Astrocyte (in vitro differentiated cells and primary cell): Measurements from ENCODE around the gene SHROOM3. TPM values are rescaled to one million over a fixed set of nuclear protein-coding genes. Genes with fewer than 3 reads are reported as not detected.

Experiments
- DNase-seq: peaks from one replicate; pipeline ENCODE4 v3.0.0-alpha.2; 2010; ENCODE audit warnings: low read depth
- FAIRE-seq: peaks from 2 replicates; lab custom pipeline; 2011; peaks lifted over from hg19 to GRCh38; lab: Jason Lieb, UNC
- H2AFZ ChIP-seq: 2 replicates; pipeline ENCODE4 v1.6.0; 2012; ENCODE audit warnings: low read depth, low read length, inconsistent platforms
- H3K27ac ChIP-seq: 2 replicates; pipeline ENCODE4 v1.5.1; 2011; ENCODE audit warnings: low read depth, low read length, inconsistent platforms
- H3K27me3 ChIP-seq: 2 replicates; pipeline ENCODE4 v1.6.0; 2011; ENCODE audit warnings: low read length, inconsistent platforms; ENCODE audit not compliant: insufficient read depth
- H3K36me3 ChIP-seq: 2 replicates; pipeline ENCODE4 v1.5.1; 2011; ENCODE audit warnings: low read length, inconsistent platforms; ENCODE audit not compliant: insufficient read depth
- H3K4me1 ChIP-seq: 2 replicates; pipeline ENCODE4 v1.5.1; 2011; ENCODE audit warnings: low read length, inconsistent platforms; ENCODE audit not compliant: insufficient read depth
- H3K4me2 ChIP-seq: 2 replicates; pipeline ENCODE4 v1.6.0; 2012; ENCODE audit warnings: low read length, inconsistent platforms
- H3K4me3 ChIP-seq: 2 replicates; pipeline ENCODE4 v1.5.1; 2011; ENCODE audit warnings: low read depth, mild to moderate bottlenecking, low read length, inconsistent platforms; ENCODE audit not compliant: insufficient read depth
- H3K79me2 ChIP-seq: 2 replicates; pipeline ENCODE4 v1.6.0; 2012; ENCODE audit warnings: mild to moderate bottlenecking, low read length, inconsistent platforms; ENCODE audit not compliant: insufficient read depth
- H3K9ac ChIP-seq: 2 replicates; pipeline ENCODE4 v1.6.0; 2012; ENCODE audit warnings: mild to moderate bottlenecking, low read length, inconsistent platforms
- H3K9me3 ChIP-seq: 2 replicates; pipeline ENCODE4 v1.5.1; 2012; ENCODE audit warnings: low read depth, mild to moderate bottlenecking, low read length, inconsistent platforms; ENCODE audit not compliant: insufficient read depth
- H4K20me1 ChIP-seq: 2 replicates; pipeline ENCODE4 v1.6.0; 2012; ENCODE audit warnings: low read length, inconsistent platforms; ENCODE audit not compliant: insufficient read depth
- H3K27ac Mint-ChIP-seq: one replicate; pipeline ENCODE4 v1.8.0; 2021; ENCODE audit warnings: mild to moderate bottlenecking, mixed read lengths; ENCODE audit not compliant: unreplicated experiment
- H3K27me3 Mint-ChIP-seq: one replicate; pipeline ENCODE4 v1.8.0; 2021; ENCODE audit warnings: low read depth, mixed read lengths; ENCODE audit not compliant: unreplicated experiment
- H3K36me3 Mint-ChIP-seq: one replicate; pipeline ENCODE4 v1.8.0; 2021; ENCODE audit warnings: low read depth, mixed read lengths; ENCODE audit not compliant: unreplicated experiment
- H3K4me1 Mint-ChIP-seq: one replicate; pipeline ENCODE4 v1.8.0; 2021; ENCODE audit warnings: low read depth, mixed read lengths; ENCODE audit not compliant: unreplicated experiment
- H3K4me3 Mint-ChIP-seq: one replicate; pipeline ENCODE4 v1.8.0; 2021; ENCODE audit warnings: mild to moderate bottlenecking, moderate library complexity, mixed read lengths; ENCODE audit not compliant: unreplicated experiment
- H3K9me3 Mint-ChIP-seq: one replicate; pipeline ENCODE4 v1.8.0; 2021; ENCODE audit warnings: mild to moderate bottlenecking, mixed read lengths; ENCODE audit not compliant: unreplicated experiment
- EZH2 ChIP-seq: IDR thresholded peaks from 2 replicates; pipeline ENCODE4 v1.6.1; 2012; ENCODE audit warnings: mild to moderate bottlenecking, low read length, inconsistent platforms; ENCODE audit not compliant: insufficient read depth
- total RNA-seq: library from RNA; stranded (reverse); gene quantifications from 2 replicates; pipeline ENCODE4 v1.2.1, GENCODE V29; 2021
- TF ChIP-seq, protein P1 (sequence below): IDR thresholded peaks from 2 replicates; pipeline ENCODE4 v1.5.1; 2011; ENCODE audit warnings: low read depth, mild to moderate bottlenecking, inconsistent platforms, low read length, moderate library complexity; ENCODE audit not compliant: insufficient read depth

The SHROOM3 gene
- total RNA-seq, 1 donor from 2014 or later: 64.6 TPM

DNA sequence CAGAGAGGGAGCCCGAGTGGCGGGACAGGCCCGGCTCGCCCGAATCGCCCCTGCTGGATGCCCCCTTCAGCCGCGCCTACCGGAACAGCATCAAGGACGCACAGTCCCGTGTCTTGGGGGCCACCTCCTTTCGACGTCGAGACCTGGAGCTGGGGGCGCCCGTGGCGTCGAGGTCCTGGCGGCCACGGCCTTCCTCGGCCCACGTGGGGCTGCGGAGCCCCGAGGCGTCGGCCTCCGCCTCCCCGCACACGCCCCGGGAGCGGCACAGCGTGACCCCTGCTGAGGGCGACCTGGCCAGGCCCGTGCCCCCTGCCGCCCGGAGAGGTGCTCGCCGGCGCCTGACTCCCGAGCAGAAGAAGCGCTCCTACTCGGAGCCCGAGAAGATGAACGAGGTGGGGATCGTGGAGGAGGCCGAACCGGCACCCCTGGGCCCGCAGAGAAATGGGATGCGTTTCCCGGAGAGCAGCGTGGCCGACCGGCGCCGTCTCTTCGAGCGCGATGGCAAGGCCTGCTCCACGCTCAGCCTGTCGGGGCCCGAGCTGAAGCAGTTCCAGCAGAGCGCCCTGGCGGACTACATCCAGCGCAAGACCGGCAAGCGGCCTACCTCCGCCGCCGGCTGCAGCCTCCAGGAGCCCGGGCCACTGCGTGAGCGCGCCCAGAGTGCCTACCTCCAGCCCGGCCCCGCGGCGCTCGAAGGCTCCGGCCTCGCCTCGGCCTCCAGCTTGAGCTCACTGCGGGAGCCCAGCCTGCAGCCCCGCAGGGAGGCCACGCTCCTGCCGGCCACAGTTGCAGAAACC lies 306.0 kb downstream of the SHROOM3 start:
- no peaks in the 10 kb centered on the region for H3K9me3 ChIP-seq
- DNase-seq: no peak
- no peaks in the 10 kb centered on the region for H3K79me2 ChIP-seq
- peaks cover 8% of the 10 kb centered on the region for H3K36me3 Mint-ChIP-seq
- H3K4me3 Mint-ChIP-seq: no peak overlapping the region
- H3K27ac ChIP-seq: no peak overlapping the region
- H3K36me3 ChIP-seq: peaks cover 8% of the 10 kb centered on the region
- no peak overlapping the region for H3K27ac Mint-ChIP-seq
- no peak overlapping the region for H2AFZ ChIP-seq
- H3K4me1 Mint-ChIP-seq: peaks cover 49% of the 10 kb centered on the region
- H3K4me3 ChIP-seq: no peak overlapping the region
- no peaks in the 10 kb centered on the region for H3K9me3 Mint-ChIP-seq
- H4K20me1 ChIP-seq: no peaks in the 10 kb centered on the region
- no peaks in the 10 kb centered on the region for H3K27me3 ChIP-seq
- H3K27me3 Mint-ChIP-seq: no peaks in the 10 kb centered on the region
- FAIRE-seq: no peak
- no peak overlapping the region for H3K4me2 ChIP-seq
- TF ChIP-seq, protein P1, sequence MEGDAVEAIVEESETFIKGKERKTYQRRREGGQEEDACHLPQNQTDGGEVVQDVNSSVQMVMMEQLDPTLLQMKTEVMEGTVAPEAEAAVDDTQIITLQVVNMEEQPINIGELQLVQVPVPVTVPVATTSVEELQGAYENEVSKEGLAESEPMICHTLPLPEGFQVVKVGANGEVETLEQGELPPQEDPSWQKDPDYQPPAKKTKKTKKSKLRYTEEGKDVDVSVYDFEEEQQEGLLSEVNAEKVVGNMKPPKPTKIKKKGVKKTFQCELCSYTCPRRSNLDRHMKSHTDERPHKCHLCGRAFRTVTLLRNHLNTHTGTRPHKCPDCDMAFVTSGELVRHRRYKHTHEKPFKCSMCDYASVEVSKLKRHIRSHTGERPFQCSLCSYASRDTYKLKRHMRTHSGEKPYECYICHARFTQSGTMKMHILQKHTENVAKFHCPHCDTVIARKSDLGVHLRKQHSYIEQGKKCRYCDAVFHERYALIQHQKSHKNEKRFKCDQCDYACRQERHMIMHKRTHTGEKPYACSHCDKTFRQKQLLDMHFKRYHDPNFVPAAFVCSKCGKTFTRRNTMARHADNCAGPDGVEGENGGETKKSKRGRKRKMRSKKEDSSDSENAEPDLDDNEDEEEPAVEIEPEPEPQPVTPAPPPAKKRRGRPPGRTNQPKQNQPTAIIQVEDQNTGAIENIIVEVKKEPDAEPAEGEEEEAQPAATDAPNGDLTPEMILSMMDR: no peak
- TF ChIP-seq EZH2: no peak
- no peak overlapping the region for H3K9ac ChIP-seq
- peaks cover 21% of the 10 kb centered on the region for H3K4me1 ChIP-seq

DNA sequence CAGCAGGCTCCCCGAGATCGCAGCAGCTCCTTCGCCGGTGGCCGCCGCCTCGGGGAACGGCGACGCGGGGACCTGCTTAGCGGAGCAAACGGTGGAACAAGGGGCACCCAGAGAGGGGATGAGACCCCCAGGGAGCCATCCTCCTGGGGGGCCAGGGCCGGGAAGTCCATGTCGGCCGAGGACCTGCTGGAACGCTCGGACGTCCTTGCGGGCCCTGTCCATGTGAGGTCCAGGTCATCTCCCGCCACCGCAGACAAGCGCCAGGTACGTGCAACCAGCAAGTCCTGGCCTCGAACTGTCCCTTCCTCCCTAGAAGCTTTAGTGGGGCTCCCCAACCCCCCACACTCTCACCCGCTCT lies 306.6 kb downstream of the SHROOM3 start:
- Mint-ChIP-seq H3K27me3 (no peaks in the 10 kb centered on the region), H3K4me1 (peaks cover 48% of the 10 kb centered on the region), H3K9me3 (no peaks in the 10 kb centered on the region), H3K4me3 (no peak overlapping the region), H3K36me3 (peaks cover 8% of the 10 kb centered on the region), H3K27ac (no peak overlapping the region)
- no peak overlapping the region for H3K4me2 ChIP-seq
- H3K27me3 ChIP-seq: no peaks in the 10 kb centered on the region
- peaks cover 2% of the 10 kb centered on the region for H3K79me2 ChIP-seq
- H3K36me3 ChIP-seq: peaks cover 8% of the 10 kb centered on the region
- no peak for TF ChIP-seq EZH2
- TF ChIP-seq, protein P1: no peak
- H3K27ac ChIP-seq: no peak overlapping the region
- no peaks in the 10 kb centered on the region for H3K9me3 ChIP-seq
- H3K4me1 ChIP-seq: peaks cover 21% of the 10 kb centered on the region
- H2AFZ ChIP-seq: no peak overlapping the region
- H3K4me3 ChIP-seq: no peak overlapping the region
- no peaks in the 10 kb centered on the region for H4K20me1 ChIP-seq
- FAIRE-seq (no peak), DNase-seq (no peak)
- H3K9ac ChIP-seq: no peak overlapping the region

DNA sequence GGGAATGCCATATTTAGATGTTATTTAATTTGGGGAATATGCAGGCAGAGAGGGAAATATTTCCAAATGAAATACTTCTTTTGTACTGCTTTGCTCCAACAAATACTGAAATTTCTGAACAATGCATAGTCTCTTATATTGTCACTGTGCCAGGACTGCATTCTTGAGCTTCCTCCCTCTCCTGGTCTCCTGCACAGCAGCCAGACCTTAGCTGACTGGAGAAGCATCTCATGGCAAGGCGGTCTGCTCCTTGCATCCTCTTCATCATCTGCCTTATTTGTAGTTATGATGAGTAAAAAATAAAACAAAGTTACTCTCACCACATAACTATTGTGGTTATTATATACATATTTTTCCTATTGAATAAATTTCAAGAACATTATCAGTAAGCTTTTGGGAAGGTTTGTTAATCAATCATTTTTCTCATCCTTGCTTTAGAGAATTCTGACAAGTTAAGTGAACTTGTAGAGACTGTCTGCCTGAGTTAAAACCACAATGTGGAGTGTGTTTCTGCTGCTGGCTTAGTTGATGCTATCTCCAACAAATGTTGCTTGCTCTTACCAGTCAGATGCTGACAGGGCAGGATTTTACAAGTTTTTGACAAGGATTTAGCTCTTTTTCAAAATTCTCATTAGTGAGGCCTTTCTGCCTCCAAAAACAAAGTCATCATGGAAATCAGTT lies 309.4 kb downstream of the SHROOM3 start:
- TF ChIP-seq, protein P1: no peak
- no peak for TF ChIP-seq EZH2
- peaks cover 2% of the 10 kb centered on the region for H3K79me2 ChIP-seq
- FAIRE-seq (peak; percentile 85), DNase-seq (peak; percentile 82)
- H3K9me3 ChIP-seq: no peaks in the 10 kb centered on the region
- H3K4me2 ChIP-seq: peak overlapping the region; percentile 9
- no peaks in the 10 kb centered on the region for H3K27me3 Mint-ChIP-seq
- H3K36me3 Mint-ChIP-seq: peaks cover 7% of the 10 kb centered on the region
- H3K9me3 Mint-ChIP-seq: no peaks in the 10 kb centered on the region
- H3K36me3 ChIP-seq: peaks cover 6% of the 10 kb centered on the region
- no peaks in the 10 kb centered on the region for H4K20me1 ChIP-seq
- H2AFZ ChIP-seq: no peak overlapping the region
- peaks cover 14% of the 10 kb centered on the region for H3K4me1 ChIP-seq
- peaks cover 52% of the 10 kb centered on the region for H3K4me1 Mint-ChIP-seq
- peak overlapping the region; percentile 34 for H3K27ac ChIP-seq
- no peak overlapping the region for H3K4me3 Mint-ChIP-seq
- no peak overlapping the region for H3K9ac ChIP-seq
- H3K27me3 ChIP-seq: no peaks in the 10 kb centered on the region
- no peak overlapping the region for H3K4me3 ChIP-seq
- H3K27ac Mint-ChIP-seq: peak overlapping the region; percentile 86
